Right ventricle myocardium inferior (tissue), 1 donor: ENCODE data around the gene HOXA10. TPM values are rescaled to one million over a fixed set of nuclear protein-coding genes. Genes with fewer than 3 reads are reported as not detected.

Source experiments
- ATAC-seq: fragments of 200-7000 bp; cut with Tn5 transposase; one replicate; pipeline ENCODE4 v1.9.1; 2020; ENCODE audit warnings: mild to moderate bottlenecking, moderate library complexity
- DNase-seq: peaks from one replicate; pipeline ENCODE4 v3.0.0; 2021; ENCODE audit errors: missing footprints
- intact Hi-C: fragments of 100-400 bp; cut with DNase I; formaldehyde crosslinking; loops from one replicate; pipeline ENCODE4 v1.11.0; 2022
- long read RNA-seq: library from polyadenylated mRNA; unstranded; transcript quantifications from one replicate; pipeline ENCODE4 v2.0.0, GENCODE V29; 2021
- total RNA-seq: library from RNA; stranded (reverse); fragmentation: NEBNext Ultra II Directional; extraction: Animal tissue kit (Norgen Biotek cat#: 25700); gene quantifications from one replicate; pipeline ENCODE4 v1.2.1, GENCODE V29; 2021
- donor health status: DM: no; HTN: yes; CAD: no; lungs with severe emphysema.

Gene HOXA10
- not detected for total RNA-seq
- long read RNA-seq: 0 reads

- intact Hi-C loops: no loop called here
- ATAC-seq (no peak), DNase-seq (peak; percentile 54)
Observed at GRCh38 chr7:27173956-27174873, at the start of gene HOXA10. Gene HOXA10, minus strand, starts transcription at chr7:27174320. Its CDS starts 14 bp downstream, at chr7:27174306.

GRCh38 chr7:27221201-27221797 lies 47.2 kb upstream of the HOXA10 start:
- DNase-seq (no peak), ATAC-seq (no peak)
- intact Hi-C loops: no loop called here

DNA sequence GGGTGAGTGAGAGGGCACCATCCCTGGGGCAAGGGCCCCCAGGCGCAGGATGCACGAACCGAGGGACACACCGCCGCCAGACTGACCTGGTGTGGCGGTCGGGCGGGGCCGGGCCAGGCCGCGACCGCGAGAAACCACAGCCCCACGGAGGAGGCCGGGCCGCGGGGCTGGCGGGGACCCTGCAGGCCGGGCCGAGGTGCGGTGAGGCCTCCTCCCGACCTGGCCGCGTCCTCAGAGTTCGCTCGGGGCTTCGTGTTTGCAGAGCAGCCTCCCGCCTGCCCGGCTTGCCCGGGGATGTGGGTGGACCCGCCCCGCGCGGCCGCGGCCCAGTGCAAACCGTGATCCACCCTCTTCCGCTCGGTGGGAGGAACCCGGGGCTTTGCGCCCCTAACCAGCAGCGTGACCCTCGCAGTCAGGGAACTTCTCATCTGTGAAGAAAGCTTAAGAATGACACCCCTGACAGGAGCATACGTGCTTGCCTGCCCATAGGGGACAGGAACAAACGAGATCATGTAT lies 46.4 kb upstream of the HOXA10 start:
- ATAC-seq (no peak), DNase-seq (no peak)
- intact Hi-C loops: no loop called here

DNA sequence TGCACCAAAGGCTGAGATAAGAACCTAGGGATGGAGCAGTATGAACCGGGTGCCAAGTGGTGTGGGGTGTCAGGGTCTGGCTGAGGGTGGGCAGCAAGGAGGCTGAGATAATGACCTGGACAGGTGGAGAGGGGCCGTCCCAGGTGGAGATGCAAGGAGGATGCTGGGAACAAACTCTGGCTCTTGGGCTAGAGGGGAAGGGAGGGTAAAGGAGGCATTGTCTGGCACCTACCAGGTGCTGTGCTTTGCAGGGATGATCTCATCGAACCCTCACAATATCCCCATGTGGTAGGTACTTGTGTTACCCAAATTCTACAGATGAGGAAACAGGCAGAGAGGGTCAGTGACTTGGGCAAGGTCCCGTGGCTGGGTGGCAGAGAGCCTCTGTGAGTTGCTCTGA lies 45.7 kb upstream of the HOXA10 start:
- ATAC-seq (no peak), DNase-seq (no peak)
- intact Hi-C loops: loop anchor here (10.0 kb wide), 1 partner anchor 555 kb away; no protein-coding TSS in a partner anchor

DNA sequence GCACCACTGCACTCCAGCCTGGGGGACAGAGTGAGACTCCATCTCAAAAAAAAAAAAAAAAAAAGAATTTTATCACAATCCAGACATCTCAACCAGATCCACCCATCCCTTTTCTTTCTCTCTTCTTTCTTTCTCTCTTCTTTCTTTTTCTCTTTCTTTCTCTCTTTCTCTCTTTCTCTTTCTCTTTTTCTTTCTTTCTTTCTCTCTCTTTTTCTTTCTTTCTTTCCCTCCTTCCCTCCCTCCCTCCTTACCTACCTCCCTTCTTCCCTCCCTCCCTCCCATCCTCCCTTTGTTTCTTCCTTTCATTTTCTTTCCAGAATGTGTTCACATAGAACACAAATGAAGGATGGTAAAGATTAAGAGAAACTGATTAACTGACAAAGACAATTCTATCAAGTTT lies 43.8 kb upstream of the HOXA10 start:
- DNase-seq: no peak
- intact Hi-C loops: loop anchor here (10.0 kb wide), 1 partner anchor 557 kb away; no protein-coding TSS in a partner anchor
- ATAC-seq: no peak

DNA sequence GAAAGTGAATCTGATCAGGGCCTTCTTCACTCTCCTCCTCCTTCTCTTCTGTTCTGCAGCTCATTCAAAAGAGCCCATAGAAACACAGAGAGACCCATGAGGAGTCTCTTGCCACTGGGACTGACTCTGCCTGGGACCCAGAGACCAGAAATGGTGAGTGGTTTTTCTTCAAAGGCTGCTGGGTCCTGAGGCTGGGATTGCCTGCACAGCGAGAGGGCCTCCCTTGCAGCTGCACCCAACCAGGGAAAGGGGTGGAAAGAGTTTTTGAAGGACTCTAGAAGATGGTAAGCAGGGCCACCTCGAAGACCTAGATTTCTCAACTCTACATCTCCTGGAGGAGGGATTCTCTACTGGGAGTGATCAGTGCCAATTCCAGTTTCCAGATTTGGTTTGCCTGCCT lies 41.2 kb upstream of the HOXA10 start:
- DNase-seq: no peak
- ATAC-seq: no peak
- intact Hi-C loops: loop anchor here (10.0 kb wide), 1 partner anchor 559 kb away; no protein-coding TSS in a partner anchor

DNA sequence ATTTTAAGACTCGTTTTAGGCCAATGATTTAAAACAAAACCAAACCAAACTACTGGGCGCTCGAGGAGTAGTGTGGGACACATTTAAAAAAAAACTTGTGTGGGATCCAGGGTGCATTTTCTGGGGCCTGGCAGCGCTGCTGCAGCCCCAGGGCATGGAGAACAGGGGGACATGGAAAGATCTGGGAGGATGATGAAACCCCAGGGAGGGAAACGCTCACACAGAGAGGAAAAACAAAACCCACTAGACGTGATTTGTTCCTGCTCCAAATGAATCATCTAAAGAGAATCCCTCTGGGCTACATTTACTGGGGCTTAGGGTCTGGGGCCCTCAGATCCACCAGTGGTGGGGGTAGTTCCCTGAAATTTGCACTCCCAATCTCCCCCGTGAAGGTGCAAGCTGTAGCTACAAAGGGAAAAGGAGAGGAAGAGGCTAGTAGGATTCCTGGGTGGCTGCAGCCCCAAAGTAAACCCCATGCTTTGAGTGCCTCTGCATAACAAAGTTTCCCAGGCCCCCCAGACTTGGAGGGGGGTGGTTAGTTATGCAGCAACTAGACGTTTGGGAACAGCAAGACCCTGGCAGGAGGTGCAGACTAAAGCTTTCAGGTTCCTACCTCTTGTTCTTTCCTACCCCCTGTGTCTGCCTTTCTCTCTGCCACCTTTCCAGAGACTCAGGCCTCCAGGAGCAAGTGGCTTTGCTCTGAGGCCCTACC lies 40.3 kb upstream of the HOXA10 start:
- intact Hi-C loops: loop anchor here (5.0 to 10.0 kb wide), 3 partner anchors 363 to 708 kb away; no protein-coding TSS in a partner anchor
- no peak for ATAC-seq
- DNase-seq: no peak

DNA sequence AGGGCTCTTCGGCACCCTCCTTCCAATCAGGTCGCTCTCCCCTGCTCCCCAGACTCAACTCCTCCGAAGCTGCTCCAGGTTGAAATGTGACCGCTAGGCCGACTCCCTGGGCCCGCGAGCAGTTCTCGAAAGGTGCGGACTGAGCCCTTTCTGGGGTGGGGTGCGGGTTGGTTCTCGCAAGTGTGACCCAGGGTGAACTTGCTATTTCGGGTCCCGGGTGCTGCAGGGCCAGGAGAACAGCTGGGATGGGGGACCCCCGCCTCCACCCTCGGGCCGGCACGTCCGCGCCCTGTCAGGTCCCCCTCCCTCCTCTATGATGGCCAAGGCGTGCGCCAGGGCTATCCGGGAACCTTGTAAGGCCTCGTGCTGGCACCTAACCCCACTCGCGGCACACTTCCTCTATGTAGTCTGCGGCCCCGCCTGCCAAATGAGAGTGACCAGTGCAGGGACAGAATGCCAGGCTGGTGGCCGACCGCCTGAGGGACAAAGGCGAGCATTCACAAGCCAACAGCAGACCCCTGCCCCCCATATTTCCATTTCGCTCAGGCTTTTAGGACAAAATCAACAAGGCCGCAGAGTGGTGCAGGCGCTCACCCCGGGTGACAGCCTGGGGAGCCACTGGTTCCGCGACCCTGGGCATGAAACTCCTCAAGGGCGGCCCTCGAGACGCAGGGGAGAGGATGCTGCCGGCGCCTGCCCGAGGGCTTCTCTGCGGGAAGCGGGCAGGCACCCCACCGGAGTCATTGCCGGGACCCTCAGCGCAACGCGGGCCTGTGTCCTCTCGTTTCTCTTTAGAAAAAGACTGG lies 39.5 kb upstream of the HOXA10 start:
- intact Hi-C loops: loop anchor here (5.0 to 10.0 kb wide), 3 partner anchors 364 to 709 kb away; no protein-coding TSS in a partner anchor
- DNase-seq (no peak), ATAC-seq (no peak)

GRCh38 chr7:27212497-27213432 lies 38.6 kb upstream of the HOXA10 start:
- intact Hi-C loops: loop anchor here (5.0 to 10.0 kb wide), 3 partner anchors 365 to 710 kb away; no protein-coding TSS in a partner anchor
- DNase-seq: no peak
- ATAC-seq: no peak

- intact Hi-C loops: loop anchor here (5.0 to 10.0 kb wide), 3 partner anchors 366 to 711 kb away; no protein-coding TSS in a partner anchor
- ATAC-seq: no peak
- DNase-seq: no peak
Observed at GRCh38 chr7:27211764-27212204, 37.7 kb upstream of the HOXA10 start.

DNA sequence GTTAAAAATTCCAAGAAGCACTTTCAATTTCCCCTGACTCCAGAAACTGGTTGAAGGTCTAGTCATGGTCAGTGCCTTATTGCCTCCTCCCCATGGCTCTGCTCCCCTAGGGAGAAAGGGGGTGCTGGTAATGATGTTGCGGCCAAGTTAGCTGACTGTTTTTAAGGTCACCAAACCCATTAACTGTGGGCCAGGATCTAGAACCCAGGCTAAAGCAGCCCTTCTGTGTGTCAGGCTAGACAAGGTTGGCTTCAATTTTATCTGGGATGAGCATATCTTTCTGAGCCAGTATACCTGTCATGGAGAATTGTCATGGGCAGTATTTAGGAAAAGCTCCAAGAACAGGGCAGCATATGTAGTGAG lies 36.9 kb upstream of the HOXA10 start:
- intact Hi-C loops: loop anchor here (5.0 to 10.0 kb wide), 3 partner anchors 366 to 711 kb away; no protein-coding TSS in a partner anchor
- ATAC-seq: no peak
- DNase-seq: no peak

GRCh38 chr7:27210441-27211083 lies 36.4 kb upstream of the HOXA10 start:
- intact Hi-C loops: loop anchor here (5.0 to 10.0 kb wide), 3 partner anchors 367 to 712 kb away; no protein-coding TSS in a partner anchor
- ATAC-seq (peak; percentile 59), DNase-seq (no peak)

DNA sequence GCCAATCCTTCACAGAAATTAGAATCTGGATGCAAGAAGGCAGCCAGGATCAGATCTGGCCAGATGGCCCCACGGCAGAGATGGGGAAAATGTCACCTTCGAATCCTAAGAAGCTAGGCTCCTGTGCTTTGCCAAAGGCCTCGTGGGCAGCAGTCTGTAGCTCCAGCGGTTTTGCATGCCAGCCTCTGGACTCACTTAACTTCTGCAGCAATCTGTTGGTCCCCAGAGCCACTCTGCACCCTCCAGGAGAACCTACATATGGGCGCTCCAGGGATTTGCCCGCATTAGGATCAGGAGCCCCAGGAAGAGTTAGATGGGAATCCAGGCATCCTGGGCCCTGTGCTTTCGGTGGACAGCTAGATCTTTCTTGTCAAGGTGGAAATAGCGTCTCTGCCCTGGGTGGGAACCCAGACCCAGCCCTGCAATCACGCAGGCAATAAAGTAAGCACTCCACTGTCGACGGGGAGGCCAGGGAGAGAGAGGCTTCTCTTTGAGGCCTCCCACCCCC lies 35.9 kb upstream of the HOXA10 start:
- DNase-seq (no peak), ATAC-seq (no peak)
- intact Hi-C loops: loop anchor here (5.0 to 10.0 kb wide), 3 partner anchors 367 to 712 kb away; no protein-coding TSS in a partner anchor

- intact Hi-C loops: no loop called here
- no peak for ATAC-seq
- DNase-seq: no peak
Observed at GRCh38 chr7:27208998-27209397, 34.9 kb upstream of the HOXA10 start.

GRCh38 chr7:27207348-27207985 lies 33.3 kb upstream of the HOXA10 start:
- no peak for DNase-seq
- ATAC-seq: no peak
- intact Hi-C loops: no loop called here
